GM21360 (cell line): ENCODE results near the gene ELMO1.
"Not testable (repeated sequence)": the region's sequence is repeated elsewhere in the genome, so short reads cannot be mapped to it uniquely, and the experiment has no call there.

Source experiments
- ATAC-seq: cut with Tn5 transposase; IDR thresholded peaks from one replicate; pipeline ENCODE4 v1.9.1; 2021; ENCODE audit warnings: mild to moderate bottlenecking, moderate library complexity; ENCODE audit not compliant: unreplicated experiment

Gene ELMO1

GRCh38 chr7:37149051-37149772 is 299.5 kb downstream of the ELMO1 start:
- ATAC-seq, result peak; percentile 63

- no peak for ATAC-seq
Measured at GRCh38 chr7:37145682-37146081, 303.0 kb downstream of the ELMO1 start.

- no peak for ATAC-seq
Measured at GRCh38 chr7:37144423-37144822, 304.2 kb downstream of the ELMO1 start.

- no peak for ATAC-seq
Measured at GRCh38 chr7:37142958-37143357, 305.7 kb downstream of the ELMO1 start.

GRCh38 chr7:37141742-37142141 is 306.9 kb downstream of the ELMO1 start:
- ATAC-seq, result no peak

GRCh38 chr7:37133902-37134301 is 314.8 kb downstream of the ELMO1 start:
- ATAC-seq, result not testable (repeated sequence)

- no peak for ATAC-seq
Measured at GRCh38 chr7:37131855-37132254, 316.8 kb downstream of the ELMO1 start.

- ATAC-seq, result no peak
Measured at GRCh38 chr7:37129035-37129425, 319.6 kb downstream of the ELMO1 start.

- no peak for ATAC-seq
Measured at GRCh38 chr7:37128327-37129034, 320.2 kb downstream of the ELMO1 start.

GRCh38 chr7:37119296-37119860 is 329.3 kb downstream of the ELMO1 start:
- no peak for ATAC-seq

- ATAC-seq, result no peak
Measured at GRCh38 chr7:37118004-37118403, 330.7 kb downstream of the ELMO1 start.

- no peak for ATAC-seq
Measured at GRCh38 chr7:37117292-37117691, 331.4 kb downstream of the ELMO1 start.

- no peak for ATAC-seq
Measured at GRCh38 chr7:37116093-37116701, 332.5 kb downstream of the ELMO1 start.

GRCh38 chr7:37113661-37114355 is 334.9 kb downstream of the ELMO1 start:
- ATAC-seq, result no peak

GRCh38 chr7:37112876-37113275 is 335.8 kb downstream of the ELMO1 start:
- no peak for ATAC-seq

- ATAC-seq, result no peak
Measured at GRCh38 chr7:37112218-37112617, 336.4 kb downstream of the ELMO1 start.

- ATAC-seq, result no peak
Measured at GRCh38 chr7:37111459-37111858, 337.2 kb downstream of the ELMO1 start.

- ATAC-seq, result no peak
Measured at GRCh38 chr7:37110660-37111424, 337.8 kb downstream of the ELMO1 start.

GRCh38 chr7:37109843-37110242 is 338.8 kb downstream of the ELMO1 start:
- no peak for ATAC-seq

- no peak for ATAC-seq
Measured at GRCh38 chr7:37109016-37109683, 339.5 kb downstream of the ELMO1 start.
